Upper lobe of right lung (tissue), 1 donor: ENCODE measurements around the gene DHRSX. TPM values are rescaled to one million over a fixed set of nuclear protein-coding genes. Genes with fewer than 3 reads are reported as not detected.

Experiments
- ATAC-seq: fragments of 200-7000 bp; cut with Tn5 transposase; one replicate; pipeline ENCODE4 v1.9.1; 2020; ENCODE audit warnings: mild to moderate bottlenecking, moderate library complexity
- DNase-seq: peaks from one replicate; pipeline ENCODE4 v3.0.0-alpha.2; 2020
- H3K27ac ChIP-seq: fragments of 200-600 bp; one replicate; pipeline ENCODE4 v1.8.0; 2022
- H3K27me3 ChIP-seq: fragments of 200-600 bp; one replicate; pipeline ENCODE4 v1.8.0; 2022; ENCODE audit warnings: mild to moderate bottlenecking
- H3K36me3 ChIP-seq: fragments of 200-600 bp; one replicate; pipeline ENCODE4 v1.8.0; 2022
- H3K4me1 ChIP-seq: fragments of 200-600 bp; one replicate; pipeline ENCODE4 v1.8.0; 2022
- H3K4me3 ChIP-seq: fragments of 200-600 bp; one replicate; pipeline ENCODE4 v1.8.0; 2022; ENCODE audit warnings: mild to moderate bottlenecking
- H3K9me3 ChIP-seq: fragments of 200-600 bp; one replicate; pipeline ENCODE4 v1.8.0; 2022
- intact Hi-C: fragments of 100-400 bp; cut with DNase I; formaldehyde crosslinking; loops from one replicate; pipeline ENCODE4 v1.11.0; 2022
- total RNA-seq: library from RNA; stranded (reverse); fragmentation: NEBNext Ultra II Directional; extraction: Animal tissue kit (Norgen Biotek cat#: 25700); gene quantifications from one replicate; pipeline ENCODE4 v1.2.1, GENCODE V29; 2021
- TF ChIP-seq, protein P1 (sequence below): fragments of 200-600 bp; IDR thresholded peaks from one replicate; pipeline ENCODE4 v1.8.0; 2022; ENCODE audit warnings: antibody characterized with exemption
- donor health status: DM: no; HTN: yes; CAD: no; lungs with severe emphysema.

The DHRSX gene
- total RNA-seq, 1 donor from 2014 or later, result 34.8 TPM

DNA sequence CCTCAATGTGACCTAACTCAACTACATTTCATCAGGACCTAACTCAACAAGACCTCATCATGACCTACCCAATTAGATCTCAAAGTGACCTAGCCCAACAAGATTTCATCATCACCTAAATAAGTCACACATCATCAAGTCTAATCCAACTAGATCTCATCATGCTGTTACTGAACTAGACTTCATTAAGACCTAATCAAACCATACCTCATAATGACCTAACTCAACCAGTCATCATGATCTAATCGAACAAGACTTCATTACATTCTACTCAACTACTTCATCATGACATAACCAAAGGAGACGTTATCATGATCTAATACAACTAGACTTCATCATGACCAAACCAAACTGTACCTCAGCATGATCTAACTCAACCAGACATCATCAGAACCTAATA is 82.8 kb downstream of the DHRSX start:
- Histone ChIP-seq H3K27me3 (no peaks in the 10 kb centered on the region), H3K4me3 (no peak overlapping the region), H3K4me1 (no peaks in the 10 kb centered on the region), H3K27ac (no peak overlapping the region), H3K9me3 (no peaks in the 10 kb centered on the region), H3K36me3 (no peaks in the 10 kb centered on the region)
- no peak for DNase-seq
- intact Hi-C loops, result no loop called here
- TF ChIP-seq, protein P1, sequence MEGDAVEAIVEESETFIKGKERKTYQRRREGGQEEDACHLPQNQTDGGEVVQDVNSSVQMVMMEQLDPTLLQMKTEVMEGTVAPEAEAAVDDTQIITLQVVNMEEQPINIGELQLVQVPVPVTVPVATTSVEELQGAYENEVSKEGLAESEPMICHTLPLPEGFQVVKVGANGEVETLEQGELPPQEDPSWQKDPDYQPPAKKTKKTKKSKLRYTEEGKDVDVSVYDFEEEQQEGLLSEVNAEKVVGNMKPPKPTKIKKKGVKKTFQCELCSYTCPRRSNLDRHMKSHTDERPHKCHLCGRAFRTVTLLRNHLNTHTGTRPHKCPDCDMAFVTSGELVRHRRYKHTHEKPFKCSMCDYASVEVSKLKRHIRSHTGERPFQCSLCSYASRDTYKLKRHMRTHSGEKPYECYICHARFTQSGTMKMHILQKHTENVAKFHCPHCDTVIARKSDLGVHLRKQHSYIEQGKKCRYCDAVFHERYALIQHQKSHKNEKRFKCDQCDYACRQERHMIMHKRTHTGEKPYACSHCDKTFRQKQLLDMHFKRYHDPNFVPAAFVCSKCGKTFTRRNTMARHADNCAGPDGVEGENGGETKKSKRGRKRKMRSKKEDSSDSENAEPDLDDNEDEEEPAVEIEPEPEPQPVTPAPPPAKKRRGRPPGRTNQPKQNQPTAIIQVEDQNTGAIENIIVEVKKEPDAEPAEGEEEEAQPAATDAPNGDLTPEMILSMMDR, result no peak
- ATAC-seq, result no peak

DNA sequence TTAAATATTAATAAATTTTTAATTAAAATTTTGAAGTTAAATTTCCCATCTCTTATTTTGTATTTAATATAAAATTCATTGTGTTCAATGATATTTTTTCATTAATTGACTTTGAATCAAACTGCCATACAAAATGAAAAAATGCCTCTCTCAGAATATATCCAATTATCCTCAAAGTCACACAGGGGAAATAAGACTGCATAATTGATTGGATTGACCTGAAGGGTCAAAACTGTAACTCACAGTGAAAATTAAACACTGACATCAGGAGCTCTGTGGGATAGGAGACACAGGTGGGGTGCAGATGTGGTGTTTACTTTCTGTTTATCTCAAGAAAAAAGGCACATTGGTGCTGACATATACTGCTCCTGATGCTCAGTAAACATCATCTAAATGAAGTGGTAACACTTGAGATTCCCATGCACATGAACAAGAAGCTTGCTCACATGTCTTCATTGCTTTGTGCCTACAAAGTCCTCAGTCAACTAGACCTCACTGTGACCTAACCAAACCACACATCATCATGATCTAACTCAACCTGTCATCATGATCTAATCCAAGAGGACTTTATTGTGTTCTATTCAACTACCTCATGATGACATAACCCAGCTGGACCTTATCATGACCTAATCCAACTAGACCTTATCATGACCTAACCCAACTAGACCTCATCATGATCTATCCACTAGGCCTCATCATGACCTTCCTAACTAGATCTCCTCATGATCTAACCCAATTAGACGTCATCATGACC is 83.7 kb downstream of the DHRSX start:
- H3K36me3 ChIP-seq, result no peaks in the 10 kb centered on the region
- intact Hi-C loops, result no loop called here
- DNase-seq (no peak), ATAC-seq (no peak)
- H3K4me3 ChIP-seq, result no peak overlapping the region
- H3K27me3 ChIP-seq, result no peaks in the 10 kb centered on the region
- no peaks in the 10 kb centered on the region for H3K9me3 ChIP-seq
- no peak overlapping the region for H3K27ac ChIP-seq
- no peaks in the 10 kb centered on the region for H3K4me1 ChIP-seq
- TF ChIP-seq, protein P1, result no peak

DNA sequence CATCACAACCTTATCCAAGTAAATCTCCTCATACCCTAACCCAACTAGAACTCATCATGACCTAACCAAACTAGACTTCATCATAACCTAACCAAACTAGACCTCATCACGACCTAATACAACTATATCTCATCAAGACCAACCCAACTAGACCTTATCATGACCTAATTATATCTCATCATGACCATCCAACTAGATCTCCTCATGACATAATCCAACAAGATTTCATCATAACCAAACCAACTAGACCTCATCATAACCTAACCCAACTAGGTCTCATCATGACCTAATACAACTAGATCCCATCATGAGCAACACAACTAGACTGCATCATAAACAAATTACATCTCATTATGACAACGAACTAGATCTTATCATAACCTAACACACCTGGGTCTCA is 86.4 kb downstream of the DHRSX start:
- H3K9me3 ChIP-seq, result no peaks in the 10 kb centered on the region
- intact Hi-C loops, result no loop called here

DNA sequence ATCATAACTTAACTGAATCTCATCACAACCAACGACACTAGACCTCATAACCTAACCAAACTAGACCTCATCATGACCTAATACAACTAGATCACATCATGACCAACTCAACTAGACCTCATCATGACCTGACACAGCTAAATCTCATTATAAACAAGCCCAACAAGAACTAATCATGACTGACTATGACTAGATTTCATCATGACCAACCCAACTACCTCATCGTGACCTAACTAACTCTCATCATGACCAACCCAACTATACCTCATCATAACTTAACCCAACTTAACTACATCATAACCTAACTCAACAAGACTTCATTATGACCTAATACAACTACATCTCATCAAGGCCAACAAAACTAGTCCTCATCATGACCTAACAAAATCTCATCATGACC is 86.8 kb downstream of the DHRSX start:
- TF ChIP-seq, protein P1, result no peak
- no peak for ATAC-seq

More for the DNA sequence above, 86.4 kb downstream of the DHRSX start:
- DNase-seq, result no peak
- Histone ChIP-seq H3K27ac (no peak overlapping the region), H3K4me1 (no peaks in the 10 kb centered on the region), H3K36me3 (no peaks in the 10 kb centered on the region), H3K27me3 (no peaks in the 10 kb centered on the region), H3K4me3 (no peak overlapping the region)
- TF ChIP-seq, protein P1, result no peak
- ATAC-seq, result no peak

DNA sequence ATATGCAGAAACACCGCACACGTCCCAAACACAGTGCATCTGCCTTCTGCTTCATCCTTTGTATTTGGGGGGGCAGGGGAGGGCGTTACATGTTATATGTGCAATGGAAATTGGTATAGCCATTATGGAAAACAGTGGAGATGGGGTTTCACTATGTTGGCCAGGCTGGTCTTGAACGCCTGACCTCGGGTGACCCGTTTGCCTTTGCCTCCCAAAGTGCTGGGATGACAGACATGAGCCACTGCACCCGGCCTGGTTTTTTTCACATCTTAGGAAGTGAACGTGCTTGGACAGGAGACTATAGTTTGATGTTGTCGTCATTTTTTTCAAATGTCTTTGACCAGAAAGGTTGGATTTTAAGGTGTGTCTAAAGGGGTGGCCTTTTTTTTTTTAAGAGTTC is 88.6 kb downstream of the DHRSX start:
- intact Hi-C loops, result no loop called here
- H3K9me3 ChIP-seq, result no peaks in the 10 kb centered on the region
- H3K27ac ChIP-seq, result no peak overlapping the region
- TF ChIP-seq, protein P1, result no peak
- peaks cover 5% of the 10 kb centered on the region for H3K36me3 ChIP-seq
- H3K4me1 ChIP-seq, result no peaks in the 10 kb centered on the region
- ATAC-seq (no peak), DNase-seq (peak; percentile 22)
- H3K4me3 ChIP-seq, result no peak overlapping the region
- no peaks in the 10 kb centered on the region for H3K27me3 ChIP-seq

More for the DNA sequence above, 86.8 kb downstream of the DHRSX start:
- Histone ChIP-seq H3K27me3 (no peaks in the 10 kb centered on the region), H3K27ac (no peak overlapping the region), H3K4me3 (no peak overlapping the region), H3K9me3 (no peaks in the 10 kb centered on the region), H3K4me1 (no peaks in the 10 kb centered on the region), H3K36me3 (no peaks in the 10 kb centered on the region)
- intact Hi-C loops, result no loop called here
- DNase-seq, result no peak
